Prostate gland (tissue), 2 donors: ENCODE data around the gene SCAMP1. TPM values are rescaled to one million over a fixed set of nuclear protein-coding genes. Genes with fewer than 3 reads are reported as not detected.

Experiments
- DNase-seq: peaks from one replicate; pipeline ENCODE4 v3.0.0-alpha.2; 2019; ENCODE audit warnings: low spot score
- H3K27ac ChIP-seq, 2 donors: fragments of 200-600 bp; sonication (generic); 2 replicates each; pipeline ENCODE4 v1.5.1; 2017 to 2019
- H3K27me3 ChIP-seq: fragments of 200-600 bp; sonication (generic); replicated peaks from 2 replicates; pipeline ENCODE4 v1.5.1; 2019; ENCODE audit not compliant: insufficient read depth
- H3K36me3 ChIP-seq, 2 donors: fragments of 200-600 bp; sonication (generic); 1 replicate in 1 of 2; 2 replicates in 1 of 2; pipeline versions ENCODE4 v1.5.1 to v1.8.1; 2017 to 2019
- H3K4me1 ChIP-seq: fragments of 200-600 bp; sonication (generic); replicated peaks from 2 replicates; pipeline ENCODE4 v1.5.1; 2019
- H3K4me3 ChIP-seq, 2 donors: fragments of 200-600 bp; sonication (generic); 2 replicates each; pipeline ENCODE4 v1.5.1; 2017 to 2019
- H3K9me3 ChIP-seq: fragments of 200-600 bp; sonication (generic); 2 replicates; pipeline ENCODE4 v1.5.1; 2017
- CTCF ChIP-seq, 4 experiments: fragments of 200-600 bp in 2 of 4; fragments of 450-650 bp in 2 of 4; sonication (generic) in 2 of 4; IDR thresholded peaks; 1 replicate in 3 of 4; 2 replicates in 1 of 4; pipeline ENCODE4 v1.5.1; 2016 to 2019; ENCODE audit warnings: antibody characterized with exemption in 4 of 4, mild to moderate bottlenecking in 2 of 4, moderate library complexity in 2 of 4
- POLR2A ChIP-seq: fragments of 450-650 bp; IDR thresholded peaks from one replicate; pipeline ENCODE4 v1.6.1; 2016; ENCODE audit warnings: antibody characterized with exemption, mild to moderate bottlenecking
- POLR2AphosphoS5 ChIP-seq: sonication (generic); formaldehyde crosslinking; IDR thresholded peaks from one replicate; pipeline ENCODE4 v1.6.1; 2017; ENCODE audit warnings: antibody characterized with exemption
- WGBS: methylation state at CpG from one replicate; pipeline ENCODE4 v1.1.5; 2018; 5-methylcytosine and 5-hydroxymethylcytosine counted together
- intact Hi-C: fragments of 100-400 bp; cut with DNase I; formaldehyde crosslinking; loops from one replicate; pipeline ENCODE4 v1.14.2; 2022
- total RNA-seq, 2 donors: library from RNA; depleted of rRNA; stranded (reverse); fragments of >200 nt; gene quantifications; one replicate each; pipeline ENCODE4 v1.1.0, GENCODE V29; 2016

Gene SCAMP1
- total RNA-seq, 2 donors from 2014 or later: 39.0 to 41.0 TPM

- intact Hi-C loops: no loop called here
These were observed 135.4 kb downstream of the SCAMP1 start for GRCh38 chr5:78495800-78496199.

DNA sequence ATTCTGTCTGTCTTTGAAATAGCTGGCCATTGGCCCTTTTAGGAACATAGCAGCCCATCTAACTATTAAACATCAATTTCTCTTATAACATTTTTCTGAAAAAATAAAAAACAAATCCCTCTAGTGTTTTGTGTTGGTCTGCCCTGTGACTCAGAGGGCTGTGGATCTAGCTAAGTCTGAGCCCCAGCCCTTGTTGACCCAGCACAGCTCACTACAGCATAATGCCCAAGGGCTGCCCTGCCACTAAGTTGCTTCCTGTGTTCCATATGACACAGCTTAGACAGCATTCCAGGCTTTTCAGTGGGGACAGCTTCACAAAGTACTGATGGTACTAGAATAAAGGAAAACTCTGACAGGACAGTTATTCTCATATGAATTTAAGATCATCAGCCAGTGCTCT lies 136.0 kb downstream of the SCAMP1 start:
- intact Hi-C loops: no loop called here
- Histone ChIP-seq H3K4me1 (no peaks in the 10 kb centered on the region), H3K27ac (no peak overlapping the region)

More at GRCh38 chr5:78495800-78496199, 135.4 kb downstream of the SCAMP1 start:
- H3K36me3 ChIP-seq: no peaks in the 10 kb centered on the region
- WGBS: 63% methylated on average over 6 of the region's 6 CpGs
- H3K9me3 ChIP-seq: no peaks in the 10 kb centered on the region
- no peak for TF ChIP-seq CTCF (IDR thresholded peaks at IDR 0.05)
- H3K27ac ChIP-seq: no peak overlapping the region
- no peak for DNase-seq
- H3K4me1 ChIP-seq: no peaks in the 10 kb centered on the region
- no peak overlapping the region for H3K4me3 ChIP-seq
- H3K27me3 ChIP-seq: no peaks in the 10 kb centered on the region

GRCh38 chr5:78497573-78498533 lies 137.4 kb downstream of the SCAMP1 start:
- no peak for DNase-seq
- no peaks in the 10 kb centered on the region for H3K27me3 ChIP-seq
- 56% methylated on average over 13 of the region's 13 CpGs for WGBS
- H3K4me3 ChIP-seq: no peak overlapping the region
- H3K4me1 ChIP-seq: no peaks in the 10 kb centered on the region
- no peak overlapping the region for H3K27ac ChIP-seq
- no peaks in the 10 kb centered on the region for H3K36me3 ChIP-seq
- TF ChIP-seq POLR2A (no peak), CTCF (IDR thresholded peaks at IDR 0.05) (no peak), POLR2AphosphoS5 (no peak)
- H3K9me3 ChIP-seq: no peaks in the 10 kb centered on the region
- intact Hi-C loops: no loop called here

More for the DNA sequence above, 136.0 kb downstream of the SCAMP1 start:
- H3K27me3 ChIP-seq: no peaks in the 10 kb centered on the region
- H3K4me3 ChIP-seq: no peak overlapping the region
- DNase-seq: no peak
- TF ChIP-seq POLR2A: no peak
- TF ChIP-seq CTCF (IDR thresholded peaks at IDR 0.05): no peak
- no peak for TF ChIP-seq POLR2AphosphoS5
- no peaks in the 10 kb centered on the region for H3K36me3 ChIP-seq
- H3K9me3 ChIP-seq: no peaks in the 10 kb centered on the region

DNA sequence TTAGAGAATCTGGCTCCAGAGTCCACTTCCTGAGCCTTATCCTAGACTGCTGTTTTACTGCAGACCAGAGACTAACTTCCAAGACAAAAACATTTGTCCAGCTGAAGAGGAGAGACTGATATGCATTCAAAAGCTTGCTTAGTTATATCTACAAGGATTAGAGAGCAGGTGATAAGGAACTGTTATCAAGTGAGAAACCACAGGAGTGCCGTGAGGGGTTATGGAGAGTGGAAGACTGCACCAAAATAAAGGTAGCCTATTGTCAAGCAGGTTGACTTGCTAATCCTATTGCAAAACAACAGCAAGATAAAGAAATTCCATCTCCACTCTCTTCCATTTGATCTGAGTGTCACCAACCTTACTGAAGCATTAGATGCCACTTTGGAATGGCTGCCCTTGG lies 139.1 kb downstream of the SCAMP1 start:
- WGBS: 100% methylated on average over 1 of the region's 1 CpG
- Histone ChIP-seq H3K27me3 (no peaks in the 10 kb centered on the region), H3K36me3 (no peaks in the 10 kb centered on the region), H3K4me3 (no peak overlapping the region), H3K9me3 (no peaks in the 10 kb centered on the region), H3K27ac (no peak overlapping the region), H3K4me1 (no peaks in the 10 kb centered on the region)
- no peak for DNase-seq
- TF ChIP-seq CTCF (IDR thresholded peaks at IDR 0.05) (no peak), POLR2A (no peak), POLR2AphosphoS5 (no peak)
- intact Hi-C loops: no loop called here

DNA sequence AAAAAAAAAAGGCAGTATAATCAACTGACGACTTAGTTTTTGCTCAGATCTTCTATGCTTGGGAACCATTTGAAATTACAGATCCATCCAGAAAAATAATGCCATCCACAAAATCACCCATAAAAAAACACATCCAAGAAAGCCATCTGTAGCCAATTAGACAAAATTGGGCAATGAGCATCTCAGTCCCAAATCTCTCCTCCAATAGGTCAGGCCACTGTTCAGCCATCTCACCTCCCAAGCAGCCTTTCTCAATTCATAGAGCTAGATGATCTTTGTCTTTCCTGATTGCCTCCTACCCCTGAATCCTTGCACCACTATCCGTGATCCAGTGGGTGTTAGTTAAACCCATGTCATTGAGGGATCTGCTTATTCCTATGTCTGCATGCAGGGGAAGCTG lies 139.6 kb downstream of the SCAMP1 start:
- no peaks in the 10 kb centered on the region for H3K36me3 ChIP-seq
- H3K4me3 ChIP-seq: no peak overlapping the region
- H3K9me3 ChIP-seq: no peaks in the 10 kb centered on the region
- no peak for DNase-seq
- intact Hi-C loops: no loop called here
- 89% methylated on average over 2 of the region's 2 CpGs for WGBS
- no peaks in the 10 kb centered on the region for H3K27me3 ChIP-seq
- H3K4me1 ChIP-seq: no peaks in the 10 kb centered on the region
- no peak overlapping the region for H3K27ac ChIP-seq
- TF ChIP-seq POLR2AphosphoS5 (no peak), CTCF (IDR thresholded peaks at IDR 0.05) (no peak), POLR2A (no peak)
